ENCODE results near the gene CAB39L. TPM values are rescaled to one million over a fixed set of nuclear protein-coding genes. Genes with fewer than 3 reads are reported as not detected.
A peak's percentile ranks its signal among the peaks of the same experiment; 100 is the strongest.

CAB39L gene
- total and polyA plus RNA-seq, 4 donors = 1.8 to 5.1 (median 2.1) TPM

GRCh38 chr13:49307365-49307764 lies 136.5 kb downstream of the CAB39L start:
- H3K4me1 ChIP-seq (ENCODE audit: control insufficient read depth in 4 of 4, insufficient read depth in 4 of 4, low read length in 3 of 4) = peaks cover 2 to 14% (median 9%) of the 10 kb centered on the region in 4 donors
- no peaks in the 10 kb centered on the region for H3K27me3 ChIP-seq (ENCODE audit: control insufficient read depth in 4 of 4, insufficient read depth in 4 of 4, low read length in 3 of 4)
- TF ChIP-seq FOXA2 (IDR thresholded peaks at IDR 0.05) = no peak
- TF ChIP-seq MAX (IDR thresholded peaks at IDR 0.05) = no peak
- TF ChIP-seq CTCF (IDR thresholded peaks at IDR 0.05; ENCODE audit: low read depth, low read length, missing input control) = no peak
- no peak for TF ChIP-seq ATF3 (IDR thresholded peaks at IDR 0.05)
- no peak for TF ChIP-seq HNF4G (IDR thresholded peaks at IDR 0.05)
- no peak for TF ChIP-seq REST (IDR thresholded peaks at IDR 0.05)
- TF ChIP-seq NR2F2 (IDR thresholded peaks at IDR 0.05) = no peak
- TF ChIP-seq SP1 (IDR thresholded peaks at IDR 0.05) = no peak
- no peak for TF ChIP-seq HNF4A (conservative IDR thresholded peaks at IDR 0.05)
- TF ChIP-seq GABPA (IDR thresholded peaks at IDR 0.05 in 1 of 2, conservative IDR thresholded peaks at IDR 0.05 in 1 of 2) = no peak
- no peak overlapping the region for H3K4me3 ChIP-seq (ENCODE audit: low read depth in 1 of 3, low read length in 3 of 3)
- peak overlapping the region in 1 of 2 donors; percentile 86 for H3K27ac ChIP-seq (ENCODE audit: low read depth in 1 of 2, low read length in 2 of 2)
- no peak for DNase-seq (ENCODE audit: low spot score)
- H3K9me3 ChIP-seq (ENCODE audit: control insufficient read depth in 4 of 4, low read length in 3 of 4) = no peaks in the 10 kb centered on the region
- 93% methylated on average over 6 of the region's 6 CpGs for WGBS
- no peaks in the 10 kb centered on the region for H3K36me3 ChIP-seq (ENCODE audit: control insufficient read depth in 4 of 4, insufficient read depth in 3 of 4, low read depth in 1 of 4, low read length in 3 of 4)
- H3K9ac ChIP-seq (ENCODE audit: low read depth in 1 of 2, low read length in 2 of 2) = no peak overlapping the region

GRCh38 chr13:49305792-49306425 lies 138.0 kb downstream of the CAB39L start:
- H3K9me3 ChIP-seq (ENCODE audit: control insufficient read depth in 4 of 4, low read length in 3 of 4) = no peaks in the 10 kb centered on the region
- 92% methylated on average over 15 of the region's 15 CpGs for WGBS
- no peak overlapping the region for H3K9ac ChIP-seq (ENCODE audit: low read depth in 1 of 2, low read length in 2 of 2)
- peaks cover 2 to 20% (median 12%) of the 10 kb centered on the region in 4 donors for H3K4me1 ChIP-seq (ENCODE audit: control insufficient read depth in 4 of 4, insufficient read depth in 4 of 4, low read length in 3 of 4)
- H3K36me3 ChIP-seq (ENCODE audit: control insufficient read depth in 4 of 4, insufficient read depth in 3 of 4, low read depth in 1 of 4, low read length in 3 of 4) = no peaks in the 10 kb centered on the region
- H3K27me3 ChIP-seq (ENCODE audit: control insufficient read depth in 4 of 4, insufficient read depth in 4 of 4, low read length in 3 of 4) = no peaks in the 10 kb centered on the region
- H3K4me3 ChIP-seq (ENCODE audit: low read depth in 1 of 3, low read length in 3 of 3) = no peak overlapping the region
- TF ChIP-seq NR2F2 (IDR thresholded peaks at IDR 0.05) = no peak
- no peak for TF ChIP-seq EGR1 (IDR thresholded peaks at IDR 0.05; ENCODE audit: low read depth in 2 of 2)
- no peak for TF ChIP-seq TAF1 (conservative IDR thresholded peaks at IDR 0.05)
- DNase-seq (ENCODE audit: low spot score) = no peak
- H3K27ac ChIP-seq (ENCODE audit: low read depth in 1 of 2, low read length in 2 of 2) = no peak overlapping the region

All from liver (tissue), 9 donors.